ENCODE data around the gene CYB5B. TPM values are rescaled to one million over a fixed set of nuclear protein-coding genes. Genes with fewer than 3 reads are reported as not detected.

Gene CYB5B
- total and polyA plus RNA-seq, 7 donors, result 42.1 to 92.8 (median 54.5) TPM

DNA sequence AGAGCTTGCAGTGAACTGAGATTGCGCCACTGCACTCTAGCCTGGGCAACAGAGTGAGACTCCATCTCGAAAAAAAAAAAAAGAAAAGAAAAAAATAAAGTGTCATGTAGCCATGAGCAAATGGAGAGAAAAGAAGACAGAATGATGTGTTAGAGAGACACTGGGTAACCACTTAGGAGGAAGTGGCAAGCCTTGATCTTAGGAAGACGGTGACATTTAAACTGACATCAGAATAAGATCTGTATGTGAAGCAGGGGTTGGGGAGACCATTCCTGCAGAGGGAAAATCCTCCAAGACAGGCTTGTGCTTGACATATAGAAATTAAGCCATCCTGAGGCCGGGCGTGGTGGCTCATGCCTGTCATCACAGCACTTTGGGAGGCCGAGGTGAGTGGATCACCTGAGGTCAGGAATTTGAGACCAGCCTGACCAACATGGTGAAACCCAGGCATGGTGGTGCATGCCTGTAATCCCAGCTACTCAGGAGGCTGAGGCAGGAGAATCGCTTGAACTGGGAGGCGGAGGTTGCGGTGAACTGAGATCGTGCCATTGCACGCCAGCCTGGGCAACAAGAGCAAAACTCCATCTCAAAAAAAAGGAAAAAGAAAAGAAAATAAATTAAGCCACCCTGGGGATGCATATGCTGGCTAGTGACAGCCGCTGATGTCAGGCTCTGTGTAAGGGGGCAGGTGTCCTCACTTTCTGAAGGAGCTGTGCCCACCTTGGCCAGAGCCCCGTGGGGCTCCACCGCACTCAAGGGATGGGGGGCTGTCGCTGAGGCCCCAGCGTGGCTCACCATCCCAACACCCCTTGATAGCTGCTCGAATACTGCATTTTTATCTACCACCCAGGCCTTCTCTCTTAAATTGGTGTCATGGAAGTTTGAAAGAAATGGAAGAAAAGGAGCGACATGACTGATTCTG is 13.1 kb upstream of the CYB5B start:
- intact Hi-C loops (cut with DNase I), result no loop called here
- TF ChIP-seq, protein P1, sequence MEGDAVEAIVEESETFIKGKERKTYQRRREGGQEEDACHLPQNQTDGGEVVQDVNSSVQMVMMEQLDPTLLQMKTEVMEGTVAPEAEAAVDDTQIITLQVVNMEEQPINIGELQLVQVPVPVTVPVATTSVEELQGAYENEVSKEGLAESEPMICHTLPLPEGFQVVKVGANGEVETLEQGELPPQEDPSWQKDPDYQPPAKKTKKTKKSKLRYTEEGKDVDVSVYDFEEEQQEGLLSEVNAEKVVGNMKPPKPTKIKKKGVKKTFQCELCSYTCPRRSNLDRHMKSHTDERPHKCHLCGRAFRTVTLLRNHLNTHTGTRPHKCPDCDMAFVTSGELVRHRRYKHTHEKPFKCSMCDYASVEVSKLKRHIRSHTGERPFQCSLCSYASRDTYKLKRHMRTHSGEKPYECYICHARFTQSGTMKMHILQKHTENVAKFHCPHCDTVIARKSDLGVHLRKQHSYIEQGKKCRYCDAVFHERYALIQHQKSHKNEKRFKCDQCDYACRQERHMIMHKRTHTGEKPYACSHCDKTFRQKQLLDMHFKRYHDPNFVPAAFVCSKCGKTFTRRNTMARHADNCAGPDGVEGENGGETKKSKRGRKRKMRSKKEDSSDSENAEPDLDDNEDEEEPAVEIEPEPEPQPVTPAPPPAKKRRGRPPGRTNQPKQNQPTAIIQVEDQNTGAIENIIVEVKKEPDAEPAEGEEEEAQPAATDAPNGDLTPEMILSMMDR (IDR thresholded peaks at IDR 0.05), result no peak

DNA sequence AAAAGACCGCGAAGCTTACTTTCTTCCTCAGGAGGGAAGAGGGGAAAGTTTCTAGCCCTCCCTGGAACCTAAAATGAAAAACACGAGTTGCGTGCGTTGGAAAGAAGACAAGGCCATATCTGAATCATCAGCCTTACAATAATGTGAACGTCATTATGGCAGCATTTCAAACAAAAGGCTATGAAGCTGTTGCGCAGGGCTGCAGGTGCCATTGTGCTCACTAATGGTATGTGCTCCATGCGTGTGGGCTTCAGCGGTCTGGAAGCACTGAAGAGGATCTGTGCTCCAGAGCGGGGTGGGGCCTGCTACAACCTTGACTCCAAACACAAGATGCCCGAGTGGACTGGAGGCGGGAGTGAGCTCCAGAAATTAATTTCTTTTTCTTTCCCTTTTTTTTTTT is 12.1 kb upstream of the CYB5B start:
- no peak overlapping the region for H3K27ac ChIP-seq
- H3K27me3 ChIP-seq (ENCODE audit: insufficient read depth in 3 of 3, low read length in 2 of 3), result no peaks in the 10 kb centered on the region
- WGBS, 3 donors, result 87 to 91% (median 91%) methylated on average over 12 of the region's 12 CpGs
- H3K4me3 ChIP-seq, result no peak overlapping the region
- H3K4me1 ChIP-seq, result peaks cover 2% of the 10 kb centered on the region
- H3K9me3 ChIP-seq, result no peaks in the 10 kb centered on the region
- DNase-seq (no peak), ATAC-seq (no peak)
- no peaks in the 10 kb centered on the region for H3K36me3 ChIP-seq (ENCODE audit: insufficient read depth in 1 of 2, low read depth in 1 of 2)
- TF ChIP-seq, protein P1 (IDR thresholded peaks at IDR 0.05), result no peak
- intact Hi-C loops (cut with DNase I), result no loop called here

More for the DNA sequence above, 13.1 kb upstream of the CYB5B start:
- Histone ChIP-seq H3K27me3 (ENCODE audit: insufficient read depth in 3 of 3, low read length in 2 of 3) (no peaks in the 10 kb centered on the region), H3K9me3 (no peaks in the 10 kb centered on the region), H3K4me1 (no peaks in the 10 kb centered on the region), H3K36me3 (ENCODE audit: insufficient read depth in 1 of 2, low read depth in 1 of 2) (no peaks in the 10 kb centered on the region), H3K4me3 (no peak overlapping the region), H3K27ac (no peak overlapping the region)
- 85 to 94% (median 87%) methylated on average over 18 of the region's 18 CpGs for WGBS, 3 donors
- DNase-seq (no peak), ATAC-seq (no peak)

DNA sequence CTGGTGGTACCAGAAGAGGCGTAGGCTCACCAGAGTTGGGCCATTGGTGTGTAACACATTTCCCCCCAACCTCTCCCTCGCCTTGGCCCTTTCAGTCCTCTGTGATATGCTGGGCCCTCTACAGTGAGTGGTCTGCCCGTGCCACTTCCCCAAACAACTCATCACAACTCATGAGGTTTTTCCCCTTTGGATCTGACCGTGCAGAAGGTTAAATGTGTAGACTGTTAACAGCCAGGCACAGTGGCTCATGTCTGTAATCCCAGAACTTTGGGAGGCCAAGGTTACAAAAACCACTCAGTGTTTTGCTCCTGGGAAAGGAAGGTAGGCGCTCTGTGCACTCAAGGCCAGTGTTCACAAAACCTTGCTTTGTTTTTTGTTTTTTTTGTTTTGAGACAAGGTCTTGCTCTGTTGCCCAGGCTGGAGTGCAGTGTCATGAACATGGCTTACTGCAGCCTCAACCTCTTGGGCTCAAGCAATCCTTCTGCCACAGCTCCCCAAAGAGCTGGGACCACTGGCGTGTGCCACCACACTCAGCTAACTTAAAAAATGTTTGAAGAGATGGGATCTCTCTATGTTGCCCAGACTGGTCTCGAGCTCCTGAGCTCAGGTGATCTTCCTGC is 11.3 kb upstream of the CYB5B start:
- Histone ChIP-seq H3K27me3 (ENCODE audit: insufficient read depth in 3 of 3, low read length in 2 of 3) (no peaks in the 10 kb centered on the region), H3K27ac (no peak overlapping the region), H3K36me3 (ENCODE audit: insufficient read depth in 1 of 2, low read depth in 1 of 2) (no peaks in the 10 kb centered on the region), H3K4me3 (no peak overlapping the region), H3K4me1 (peaks cover 11% of the 10 kb centered on the region), H3K9me3 (no peaks in the 10 kb centered on the region)
- TF ChIP-seq, protein P1 (IDR thresholded peaks at IDR 0.05), result no peak
- DNase-seq, result no peak
- intact Hi-C loops (cut with DNase I), result no loop called here
- no peak for ATAC-seq
- WGBS, 3 donors, result 89 to 94% (median 92%) methylated on average over 7 of the region's 7 CpGs

DNA sequence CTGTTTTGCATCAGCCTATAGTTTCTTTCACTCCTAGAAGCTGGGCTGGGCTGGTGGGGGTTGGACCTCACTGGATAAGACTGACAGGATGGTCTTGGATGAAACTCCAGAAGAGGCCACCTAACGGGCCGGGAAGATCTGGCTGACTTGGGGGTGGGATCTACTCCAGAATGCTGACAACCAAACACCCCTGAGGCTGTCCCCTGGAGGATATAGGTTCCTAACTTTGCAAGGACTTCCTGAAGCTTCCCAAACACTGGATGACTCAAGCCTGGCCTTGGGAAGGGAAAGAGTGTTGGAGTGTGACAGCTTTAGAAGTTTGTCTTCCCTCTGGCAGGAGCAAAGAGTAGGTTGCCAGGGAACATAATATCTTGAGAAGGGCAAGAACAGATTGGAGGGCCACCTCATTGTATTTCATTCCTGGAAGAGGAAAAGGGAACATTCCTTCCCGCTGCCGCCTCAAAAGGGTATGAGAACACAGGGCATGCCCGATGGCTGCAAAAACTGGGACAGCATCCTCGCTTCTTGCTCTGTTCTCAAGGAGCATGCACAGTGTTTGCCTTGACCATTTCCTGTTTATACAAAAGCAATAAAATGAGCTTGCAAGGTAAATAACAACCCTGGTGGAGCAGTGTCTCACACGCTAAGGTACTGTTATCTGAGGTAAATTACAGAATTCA is 6.8 kb upstream of the CYB5B start:
- H3K27ac ChIP-seq, result peak overlapping the region; percentile 67
- H3K4me1 ChIP-seq, result peaks cover 14% of the 10 kb centered on the region
- H3K4me3 ChIP-seq, result peak overlapping the region; percentile 5
- ATAC-seq, result peak; percentile 40 to 94 (median 91)
- H3K9me3 ChIP-seq, result no peaks in the 10 kb centered on the region
- 21 to 30% (median 28%) methylated on average over 7 of the region's 7 CpGs for WGBS, 3 donors
- intact Hi-C loops (cut with DNase I), result no loop called here
- no peaks in the 10 kb centered on the region for H3K36me3 ChIP-seq (ENCODE audit: insufficient read depth in 1 of 2, low read depth in 1 of 2)
- TF ChIP-seq, protein P1 (IDR thresholded peaks at IDR 0.05), result no peak
- DNase-seq, result no peak
- H3K27me3 ChIP-seq (ENCODE audit: insufficient read depth in 3 of 3, low read length in 2 of 3), result no peaks in the 10 kb centered on the region
